Lower leg skin (tissue), 4 donors: ENCODE data around the gene DDX46. TPM values are rescaled to one million over a fixed set of nuclear protein-coding genes. Genes with fewer than 3 reads are reported as not detected.

Source experiments
- DNase-seq, 2 donors: peaks; one replicate each; pipeline ENCODE4 v3.0.0-alpha.2; 2019; ENCODE audit warnings: low spot score in 2 of 2
- H3K4me3 ChIP-seq: fragments of 200-600 bp; sonication (generic); 2 replicates; pipeline ENCODE4 v1.5.1; 2017; ENCODE audit warnings: mild to moderate bottlenecking, low read depth; ENCODE audit not compliant: poor library complexity, severe bottlenecking
- POLR2A ChIP-seq, 2 donors: fragments of 450-650 bp; IDR thresholded peaks; one replicate each; pipeline ENCODE4 v1.6.1; 2016 to 2017; ENCODE audit warnings: antibody characterized with exemption in 2 of 2, mild to moderate bottlenecking in 1 of 2, moderate library complexity in 1 of 2
- WGBS, 2 donors: methylation state at CpG; one replicate each; pipeline ENCODE4 v1.1.5; 2018; 5-methylcytosine and 5-hydroxymethylcytosine counted together
- intact Hi-C: fragments of 100-400 bp; cut with DNase I; formaldehyde crosslinking; loops from one replicate; pipeline ENCODE4 v1.15.0; 2023; ENCODE audit warnings: low total_unique reads
- total RNA-seq, 4 donors: library from RNA; depleted of rRNA; stranded (reverse); fragments of >200 nt; gene quantifications; one replicate each; pipeline ENCODE4 v1.1.0, GENCODE V29; 2016
- TF ChIP-seq, protein P1 (sequence below), 3 donors: fragments of 450-650 bp; IDR thresholded peaks; one replicate each; pipeline ENCODE4 v1.5.1; 2016; ENCODE audit warnings: antibody characterized with exemption in 3 of 3, mild to moderate bottlenecking in 3 of 3, moderate library complexity in 2 of 3

The DDX46 gene
- total RNA-seq, 4 donors from 2014 or later = 23.5 to 63.2 (median 30.1) TPM

DNA sequence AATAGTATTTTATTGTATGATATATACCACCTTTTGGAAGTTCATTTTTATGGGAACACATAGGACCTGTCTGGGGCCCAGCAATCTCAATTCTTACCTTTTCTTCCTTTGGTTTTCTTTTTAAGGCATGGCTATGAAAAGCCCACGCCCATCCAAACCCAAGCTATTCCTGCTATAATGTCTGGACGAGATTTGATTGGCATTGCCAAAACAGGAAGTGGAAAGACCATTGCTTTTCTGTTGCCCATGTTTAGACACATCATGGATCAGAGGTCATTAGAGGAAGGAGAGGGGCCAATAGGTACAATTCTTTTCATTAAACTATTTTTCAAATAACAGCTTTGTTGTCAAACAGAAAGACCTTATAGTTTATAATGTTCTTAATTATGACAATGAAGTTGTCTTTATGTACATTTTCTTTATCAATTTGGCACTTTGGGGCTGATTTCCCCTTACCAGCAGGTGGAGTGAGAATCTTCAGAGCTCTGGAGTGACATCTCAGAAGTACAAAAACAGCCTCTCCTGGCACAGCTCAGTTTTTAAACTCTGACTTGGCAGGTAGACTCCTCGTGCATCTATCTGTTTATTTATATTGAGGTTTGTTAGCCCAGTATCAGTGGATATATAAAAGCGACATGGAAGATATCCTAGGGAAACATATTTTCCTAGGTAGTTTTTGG lies 25.8 kb downstream of the DDX46 start:
- no peak overlapping the region for H3K4me3 ChIP-seq
- WGBS, 2 donors = 52 to 54% methylated on average over 4 of the region's 4 CpGs
- intact Hi-C loops = no loop called here
- DNase-seq = no peak
- TF ChIP-seq, protein P1, sequence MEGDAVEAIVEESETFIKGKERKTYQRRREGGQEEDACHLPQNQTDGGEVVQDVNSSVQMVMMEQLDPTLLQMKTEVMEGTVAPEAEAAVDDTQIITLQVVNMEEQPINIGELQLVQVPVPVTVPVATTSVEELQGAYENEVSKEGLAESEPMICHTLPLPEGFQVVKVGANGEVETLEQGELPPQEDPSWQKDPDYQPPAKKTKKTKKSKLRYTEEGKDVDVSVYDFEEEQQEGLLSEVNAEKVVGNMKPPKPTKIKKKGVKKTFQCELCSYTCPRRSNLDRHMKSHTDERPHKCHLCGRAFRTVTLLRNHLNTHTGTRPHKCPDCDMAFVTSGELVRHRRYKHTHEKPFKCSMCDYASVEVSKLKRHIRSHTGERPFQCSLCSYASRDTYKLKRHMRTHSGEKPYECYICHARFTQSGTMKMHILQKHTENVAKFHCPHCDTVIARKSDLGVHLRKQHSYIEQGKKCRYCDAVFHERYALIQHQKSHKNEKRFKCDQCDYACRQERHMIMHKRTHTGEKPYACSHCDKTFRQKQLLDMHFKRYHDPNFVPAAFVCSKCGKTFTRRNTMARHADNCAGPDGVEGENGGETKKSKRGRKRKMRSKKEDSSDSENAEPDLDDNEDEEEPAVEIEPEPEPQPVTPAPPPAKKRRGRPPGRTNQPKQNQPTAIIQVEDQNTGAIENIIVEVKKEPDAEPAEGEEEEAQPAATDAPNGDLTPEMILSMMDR (IDR thresholded peaks at IDR 0.05) = no peak
- TF ChIP-seq POLR2A (IDR thresholded peaks at IDR 0.05) = no peak

DNA sequence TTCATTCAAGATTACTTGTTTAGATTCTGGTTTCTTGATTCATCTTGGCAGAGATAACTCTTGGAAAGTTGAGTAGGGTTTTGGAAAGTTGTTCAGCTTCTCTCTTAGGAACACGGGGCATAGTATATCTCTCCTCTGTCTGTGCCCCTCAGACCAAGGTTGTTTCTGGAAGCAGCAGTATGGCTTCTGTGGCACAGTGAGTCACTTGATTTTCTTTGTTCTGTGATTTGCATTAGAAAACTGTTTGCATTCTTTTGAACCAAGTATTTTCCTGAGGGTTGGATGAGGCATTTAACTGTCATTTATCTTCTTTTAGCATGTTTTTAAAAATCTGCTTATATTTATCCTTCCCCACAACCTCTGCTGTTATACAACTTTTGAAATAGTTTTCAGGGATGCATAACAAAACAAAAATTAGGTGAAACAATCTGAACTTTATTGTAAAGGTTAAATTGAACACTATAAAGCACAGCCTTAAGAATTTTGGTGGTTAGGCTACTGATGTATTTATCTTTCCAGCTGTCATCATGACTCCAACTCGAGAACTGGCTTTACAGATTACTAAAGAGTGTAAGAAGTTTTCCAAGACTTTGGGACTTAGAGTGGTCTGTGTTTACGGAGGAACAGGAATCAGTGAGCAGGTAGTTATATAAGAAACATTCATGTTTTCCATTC lies 26.5 kb downstream of the DDX46 start:
- H3K4me3 ChIP-seq = no peak overlapping the region
- intact Hi-C loops = no loop called here
- DNase-seq = no peak
- TF ChIP-seq, protein P1 (IDR thresholded peaks at IDR 0.05) = no peak
- no peak for TF ChIP-seq POLR2A (IDR thresholded peaks at IDR 0.05)
- 80 to 82% methylated on average over 3 of the region's 3 CpGs for WGBS, 2 donors

DNA sequence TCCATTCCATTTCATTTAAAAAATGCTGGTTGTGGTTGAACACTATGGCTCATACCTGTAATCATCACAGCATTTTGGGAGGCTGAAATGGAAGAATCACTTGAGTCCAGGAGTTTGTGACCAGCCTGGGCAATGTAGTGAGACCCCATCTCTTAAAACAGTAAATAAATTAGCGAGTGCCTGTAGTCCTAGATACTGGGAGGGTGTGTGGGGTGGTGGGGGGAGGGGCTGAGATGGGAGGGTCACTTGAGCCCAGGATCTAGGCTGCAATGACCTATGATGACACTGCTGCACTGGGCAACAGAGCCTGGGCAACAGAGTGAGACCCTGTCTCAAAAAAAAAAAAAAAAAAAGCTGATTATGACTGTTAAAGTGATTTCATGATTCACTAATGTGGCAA lies 29.1 kb downstream of the DDX46 start:
- intact Hi-C loops = no loop called here
- TF ChIP-seq, protein P1 (IDR thresholded peaks at IDR 0.05) = no peak
- no peak for TF ChIP-seq POLR2A (IDR thresholded peaks at IDR 0.05)
- WGBS, 2 donors = 92 to 93% methylated on average over 1 of the region's 1 CpG
- H3K4me3 ChIP-seq = no peak overlapping the region
- no peak for DNase-seq

DNA sequence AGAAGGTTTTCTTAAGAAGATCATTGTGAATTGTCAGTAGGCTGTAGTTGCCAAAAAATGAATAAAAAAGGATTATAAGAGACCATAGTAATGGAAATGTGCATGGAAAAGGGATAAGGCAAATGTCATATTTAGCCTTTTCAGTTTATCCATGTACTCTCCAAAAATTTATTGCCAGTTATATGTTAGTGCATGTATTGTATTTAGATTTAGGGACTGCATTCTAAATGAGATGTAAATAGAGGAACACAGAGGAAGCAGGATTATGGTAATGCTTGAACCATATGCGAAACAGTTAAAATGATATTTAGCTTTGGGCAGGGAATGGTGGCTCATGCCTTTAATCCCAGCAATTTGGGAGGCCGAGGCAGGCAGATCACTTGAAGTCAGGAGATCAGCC lies 33.0 kb downstream of the DDX46 start:
- H3K4me3 ChIP-seq = no peak overlapping the region
- 98 to 100% methylated on average over 2 of the region's 2 CpGs for WGBS, 2 donors
- no peak for TF ChIP-seq POLR2A (IDR thresholded peaks at IDR 0.05)
- TF ChIP-seq, protein P1 (IDR thresholded peaks at IDR 0.05) = no peak
- intact Hi-C loops = no loop called here
- DNase-seq = no peak

DNA sequence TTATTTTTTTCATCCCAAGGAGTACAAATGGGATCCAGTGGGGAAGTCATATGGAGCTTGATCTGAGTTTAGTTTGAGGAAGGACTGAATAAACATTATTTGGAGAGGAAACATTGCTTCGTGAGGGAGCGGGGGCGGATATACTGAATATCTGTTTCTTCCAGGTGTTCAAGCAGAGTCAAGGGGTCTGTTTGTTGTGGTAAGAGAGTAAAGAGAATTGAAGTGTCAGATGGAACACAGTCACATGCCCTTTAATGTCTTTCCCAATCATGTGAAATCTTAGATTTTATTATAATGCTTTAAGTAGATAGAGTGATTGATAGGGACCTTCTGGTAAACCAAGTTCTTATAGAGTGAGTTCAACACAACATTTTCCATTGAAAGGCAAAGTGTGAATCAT lies 33.7 kb downstream of the DDX46 start:
- H3K4me3 ChIP-seq = no peak overlapping the region
- no peak for DNase-seq
- TF ChIP-seq, protein P1 (IDR thresholded peaks at IDR 0.05) = no peak
- no peak for TF ChIP-seq POLR2A (IDR thresholded peaks at IDR 0.05)
- WGBS, 2 donors = 96 to 98% methylated on average over 3 of the region's 3 CpGs
- intact Hi-C loops = no loop called here
